ENCODE results near the gene TMEM263. TPM values are rescaled to one million over a fixed set of nuclear protein-coding genes. Genes with fewer than 3 reads are reported as not detected.

Gene TMEM263
- total and polyA plus RNA-seq, 9 of the 15 experiments (the other 6 are each of a cell fraction or from before 2014, with no cell fraction given): 12.6 to 36.7 (median 24.4) TPM

GRCh38 chr12:106941481-106942156 lies 14.1 kb upstream of the TMEM263 start (continued):
- TF ChIP-seq ZNF318 (IDR thresholded peaks at IDR 0.05; ENCODE audit: borderline replicate concordance in 1 of 2, low read depth in 1 of 2): peak in 1 of 2 experiments; percentile 76; a peak in 1 of 4 replicates
- peak; percentile 39 for TF ChIP-seq NFIC (IDR thresholded peaks at IDR 0.05)
- 0 out of 2 replicates have a peak, but pooled peaks have one; percentile 16 for TF ChIP-seq L3MBTL2 (IDR thresholded peaks at IDR 0.05)
- TF ChIP-seq TRIM25 (IDR thresholded peaks at IDR 0.05; ENCODE audit: borderline replicate concordance): no peak
- TF ChIP-seq ZBTB43 (CRISPR knock-in tag; IDR thresholded peaks at IDR 0.05): no peak
- TF ChIP-seq ZNF644 (tag; IDR thresholded peaks at IDR 0.05; ENCODE audit: low read depth): peak; percentile 81
- peak; percentile 96 for TF ChIP-seq ZNF24 (IDR thresholded peaks at IDR 0.05)
- peak; percentile 85 for TF ChIP-seq MTA2 (IDR thresholded peaks at IDR 0.05; ENCODE audit: low read depth)
- TF ChIP-seq PML (IDR thresholded peaks at IDR 0.05; ENCODE audit: low read length): peak; percentile 75
- no peak for TF ChIP-seq EWSR1 (IDR thresholded peaks at IDR 0.05; ENCODE audit: borderline replicate concordance, low read depth, partially characterized antibody)
- TF ChIP-seq BRF2 (IDR thresholded peaks at IDR 0.05; ENCODE audit: borderline replicate concordance, insufficient read depth, insufficient read length): no peak
- peak in 1 of 2 experiments; percentile 25; a peak in 1 of 4 replicates for TF ChIP-seq MNT (conservative IDR thresholded peaks at IDR 0.05)
- peak; percentile 81 for TF ChIP-seq TCF3 (CRISPR knock-in tag; IDR thresholded peaks at IDR 0.05)
